ENCODE results near the gene FAM9A.

Gene FAM9A

DNA sequence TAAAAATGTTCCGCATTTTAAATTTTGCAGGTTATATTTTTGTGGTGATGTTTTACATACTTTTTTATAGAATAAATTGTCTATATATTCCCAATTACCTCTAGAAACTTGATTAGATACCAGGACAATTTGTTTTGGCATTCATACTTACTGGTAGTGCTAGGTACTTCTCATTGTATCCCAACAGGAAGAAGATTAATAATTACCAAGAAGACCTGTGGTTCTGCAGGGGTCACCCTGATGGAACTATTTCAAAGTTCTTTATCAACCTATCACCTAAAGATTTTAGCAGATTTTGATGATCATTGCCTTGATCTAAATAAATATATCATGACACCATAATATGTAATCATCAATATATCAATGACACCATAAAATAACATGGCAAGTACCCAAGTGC is 22.5 kb upstream of the FAM9A start:
- H3K9me2 ChIP-seq (replicated peaks; ENCODE audit: control insufficient read depth, low read length), result no peaks in the 10 kb centered on the region
- H3K27ac ChIP-seq (ENCODE audit: low read depth, low read length), result no peak overlapping the region
- H3K27me3 ChIP-seq (ENCODE audit: control insufficient read depth, low read length), result no peaks in the 10 kb centered on the region
- H3K36me3 ChIP-seq (ENCODE audit: control insufficient read depth, low read length), result no peaks in the 10 kb centered on the region
- TF ChIP-seq, protein P1, sequence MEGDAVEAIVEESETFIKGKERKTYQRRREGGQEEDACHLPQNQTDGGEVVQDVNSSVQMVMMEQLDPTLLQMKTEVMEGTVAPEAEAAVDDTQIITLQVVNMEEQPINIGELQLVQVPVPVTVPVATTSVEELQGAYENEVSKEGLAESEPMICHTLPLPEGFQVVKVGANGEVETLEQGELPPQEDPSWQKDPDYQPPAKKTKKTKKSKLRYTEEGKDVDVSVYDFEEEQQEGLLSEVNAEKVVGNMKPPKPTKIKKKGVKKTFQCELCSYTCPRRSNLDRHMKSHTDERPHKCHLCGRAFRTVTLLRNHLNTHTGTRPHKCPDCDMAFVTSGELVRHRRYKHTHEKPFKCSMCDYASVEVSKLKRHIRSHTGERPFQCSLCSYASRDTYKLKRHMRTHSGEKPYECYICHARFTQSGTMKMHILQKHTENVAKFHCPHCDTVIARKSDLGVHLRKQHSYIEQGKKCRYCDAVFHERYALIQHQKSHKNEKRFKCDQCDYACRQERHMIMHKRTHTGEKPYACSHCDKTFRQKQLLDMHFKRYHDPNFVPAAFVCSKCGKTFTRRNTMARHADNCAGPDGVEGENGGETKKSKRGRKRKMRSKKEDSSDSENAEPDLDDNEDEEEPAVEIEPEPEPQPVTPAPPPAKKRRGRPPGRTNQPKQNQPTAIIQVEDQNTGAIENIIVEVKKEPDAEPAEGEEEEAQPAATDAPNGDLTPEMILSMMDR (IDR thresholded peaks at IDR 0.05; ENCODE audit: low read depth, low read length, poor library complexity, severe bottlenecking), result no peak
- no peak for TF ChIP-seq EZH2phosphoT487 (IDR thresholded peaks at IDR 0.05; ENCODE audit: borderline replicate concordance, low read length)
- no peaks in the 10 kb centered on the region for H3K9me3 ChIP-seq (ENCODE audit: control insufficient read depth, insufficient read depth, low read length)
- H3K79me2 ChIP-seq (ENCODE audit: control insufficient read depth, low read length), result no peaks in the 10 kb centered on the region
- H3F3A ChIP-seq (ENCODE audit: control insufficient read depth, insufficient read depth), result no peaks in the 10 kb centered on the region
- H3K4me1 ChIP-seq (ENCODE audit: control insufficient read depth, low read length), result no peaks in the 10 kb centered on the region
- H4K20me1 ChIP-seq (ENCODE audit: control insufficient read depth, insufficient read depth, low read depth, low read length), result no peaks in the 10 kb centered on the region
- no peak overlapping the region for H3K4me2 ChIP-seq (ENCODE audit: low read length)
- no peak overlapping the region for H3K4me3 ChIP-seq (ENCODE audit: low read length)

DNA sequence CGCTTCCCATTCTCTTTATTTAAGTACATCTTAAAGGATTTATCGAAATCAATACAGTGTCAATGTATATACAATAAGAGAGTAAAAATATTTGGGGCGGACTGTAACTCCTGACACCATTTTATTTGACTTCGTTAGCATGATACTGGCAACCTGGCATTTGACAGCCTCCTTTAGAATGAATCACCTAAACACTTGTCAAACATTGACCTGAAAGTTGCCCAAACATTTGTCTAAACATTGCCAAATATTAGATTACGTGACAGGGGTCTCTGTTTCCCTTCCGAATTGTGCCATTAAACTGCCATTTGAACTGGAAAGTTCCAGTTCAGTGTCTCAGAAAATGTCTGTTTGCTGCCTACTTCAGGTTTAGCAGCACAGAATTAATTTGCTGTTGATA is 20.8 kb upstream of the FAM9A start:
- no peaks in the 10 kb centered on the region for H4K20me1 ChIP-seq (ENCODE audit: control insufficient read depth, insufficient read depth, low read depth, low read length)
- no peak overlapping the region for H3K4me3 ChIP-seq (ENCODE audit: low read length)
- TF ChIP-seq, protein P1 (IDR thresholded peaks at IDR 0.05; ENCODE audit: low read depth, low read length, poor library complexity, severe bottlenecking), result no peak
- TF ChIP-seq EZH2phosphoT487 (IDR thresholded peaks at IDR 0.05; ENCODE audit: borderline replicate concordance, low read length), result no peak
- no peak overlapping the region for H3K27ac ChIP-seq (ENCODE audit: low read depth, low read length)
- no peaks in the 10 kb centered on the region for H3K9me3 ChIP-seq (ENCODE audit: control insufficient read depth, insufficient read depth, low read length)
- no peak overlapping the region for H3K4me2 ChIP-seq (ENCODE audit: low read length)
- H3K9me2 ChIP-seq (replicated peaks; ENCODE audit: control insufficient read depth, low read length), result no peaks in the 10 kb centered on the region
- H3K79me2 ChIP-seq (ENCODE audit: control insufficient read depth, low read length), result no peaks in the 10 kb centered on the region
- H3K27me3 ChIP-seq (ENCODE audit: control insufficient read depth, low read length), result no peaks in the 10 kb centered on the region
- H3K36me3 ChIP-seq (ENCODE audit: control insufficient read depth, low read length), result no peaks in the 10 kb centered on the region
- H3K4me1 ChIP-seq (ENCODE audit: control insufficient read depth, low read length), result no peaks in the 10 kb centered on the region
- H3F3A ChIP-seq (ENCODE audit: control insufficient read depth, insufficient read depth), result no peaks in the 10 kb centered on the region

DNA sequence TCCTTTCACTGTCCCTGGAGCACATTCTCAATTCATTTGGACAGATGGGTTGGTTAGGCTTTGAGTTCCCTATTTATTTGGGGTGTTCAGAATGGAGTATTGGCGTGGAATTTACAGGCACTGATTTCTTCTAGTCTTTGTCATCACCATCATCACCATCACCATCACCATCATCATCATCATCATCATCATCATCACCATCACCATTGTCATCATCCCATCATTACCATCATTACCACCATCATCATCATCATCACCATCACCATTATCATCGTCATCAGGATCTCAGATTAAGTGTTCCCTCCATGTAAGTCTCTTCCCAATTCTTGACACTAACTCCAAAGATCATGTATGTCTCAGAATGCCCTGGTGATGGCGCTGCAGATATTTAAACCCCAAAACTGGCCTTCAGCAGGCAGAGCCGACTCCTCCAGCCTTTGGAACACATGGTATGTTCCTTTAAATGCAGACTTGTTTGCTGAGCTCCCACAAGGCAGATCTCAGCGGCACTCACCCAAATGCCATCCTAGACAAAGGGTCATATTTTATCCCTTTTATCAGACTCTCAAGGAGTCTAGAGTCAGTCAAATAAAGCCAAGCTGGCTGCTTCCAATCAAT is 19.8 kb upstream of the FAM9A start:
- Histone ChIP-seq H3K4me1 (ENCODE audit: control insufficient read depth, low read length) (no peaks in the 10 kb centered on the region), H3K9me2 (replicated peaks; ENCODE audit: control insufficient read depth, low read length) (no peaks in the 10 kb centered on the region), H3K27me3 (ENCODE audit: control insufficient read depth, low read length) (no peaks in the 10 kb centered on the region), H3F3A (ENCODE audit: control insufficient read depth, insufficient read depth) (no peaks in the 10 kb centered on the region), H3K27ac (ENCODE audit: low read depth, low read length) (no peak overlapping the region), H3K79me2 (ENCODE audit: control insufficient read depth, low read length) (no peaks in the 10 kb centered on the region), H3K4me3 (ENCODE audit: low read length) (no peak overlapping the region), H3K36me3 (ENCODE audit: control insufficient read depth, low read length) (no peaks in the 10 kb centered on the region), H4K20me1 (ENCODE audit: control insufficient read depth, insufficient read depth, low read depth, low read length) (no peaks in the 10 kb centered on the region), H3K9me3 (ENCODE audit: control insufficient read depth, insufficient read depth, low read length) (no peaks in the 10 kb centered on the region), H3K4me2 (ENCODE audit: low read length) (no peak overlapping the region)
- TF ChIP-seq EZH2phosphoT487 (IDR thresholded peaks at IDR 0.05; ENCODE audit: borderline replicate concordance, low read length), result no peak
- TF ChIP-seq, protein P1 (IDR thresholded peaks at IDR 0.05; ENCODE audit: low read depth, low read length, poor library complexity, severe bottlenecking), result no peak
